ENCODE measurements around the gene GSTCD. TPM values are rescaled to one million over a fixed set of nuclear protein-coding genes. Genes with fewer than 3 reads are reported as not detected.

GSTCD gene
- total RNA-seq, 1 donor from 2014 or later, result 17.9 TPM

DNA sequence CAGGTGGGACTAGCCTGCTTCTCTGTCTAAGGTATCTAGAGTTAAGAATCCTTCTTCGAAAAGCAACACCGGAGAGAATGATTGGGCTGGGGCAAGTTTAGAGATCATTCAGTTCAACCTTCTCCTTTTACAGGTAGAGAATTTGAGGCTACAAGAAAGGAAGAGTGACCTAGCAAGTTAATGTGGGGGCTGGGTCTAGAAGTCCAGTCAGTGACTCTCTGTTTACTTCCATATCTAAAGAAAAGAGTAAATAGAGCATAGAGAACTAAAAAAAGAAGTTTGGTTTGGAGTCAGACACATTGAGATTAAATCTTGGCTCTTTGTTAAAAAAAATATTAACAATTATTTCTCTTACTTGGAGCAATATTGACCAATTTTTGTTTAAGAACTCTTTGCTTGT is 122.6 kb downstream of the GSTCD start:
- no peaks in the 10 kb centered on the region for H3K27me3 ChIP-seq (ENCODE audit: control insufficient read depth, insufficient read depth, low read length)
- no peak for DNase-seq (ENCODE audit: low read depth)

GRCh38 chr4:105835177-105835576 is 126.6 kb downstream of the GSTCD start:
- TF ChIP-seq, protein P1, sequence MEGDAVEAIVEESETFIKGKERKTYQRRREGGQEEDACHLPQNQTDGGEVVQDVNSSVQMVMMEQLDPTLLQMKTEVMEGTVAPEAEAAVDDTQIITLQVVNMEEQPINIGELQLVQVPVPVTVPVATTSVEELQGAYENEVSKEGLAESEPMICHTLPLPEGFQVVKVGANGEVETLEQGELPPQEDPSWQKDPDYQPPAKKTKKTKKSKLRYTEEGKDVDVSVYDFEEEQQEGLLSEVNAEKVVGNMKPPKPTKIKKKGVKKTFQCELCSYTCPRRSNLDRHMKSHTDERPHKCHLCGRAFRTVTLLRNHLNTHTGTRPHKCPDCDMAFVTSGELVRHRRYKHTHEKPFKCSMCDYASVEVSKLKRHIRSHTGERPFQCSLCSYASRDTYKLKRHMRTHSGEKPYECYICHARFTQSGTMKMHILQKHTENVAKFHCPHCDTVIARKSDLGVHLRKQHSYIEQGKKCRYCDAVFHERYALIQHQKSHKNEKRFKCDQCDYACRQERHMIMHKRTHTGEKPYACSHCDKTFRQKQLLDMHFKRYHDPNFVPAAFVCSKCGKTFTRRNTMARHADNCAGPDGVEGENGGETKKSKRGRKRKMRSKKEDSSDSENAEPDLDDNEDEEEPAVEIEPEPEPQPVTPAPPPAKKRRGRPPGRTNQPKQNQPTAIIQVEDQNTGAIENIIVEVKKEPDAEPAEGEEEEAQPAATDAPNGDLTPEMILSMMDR (IDR thresholded peaks at IDR 0.05; ENCODE audit: insufficient read depth, low read length, poor library complexity, severe bottlenecking), result no peak
- DNase-seq (ENCODE audit: low read depth), result no peak
- no peak overlapping the region for H3K4me3 ChIP-seq (ENCODE audit: low read depth, low read length)
- no peaks in the 10 kb centered on the region for H3K36me3 ChIP-seq (ENCODE audit: control insufficient read depth, insufficient read depth, low read length)
- H3K27me3 ChIP-seq (ENCODE audit: control insufficient read depth, insufficient read depth, low read length), result no peaks in the 10 kb centered on the region

More for the DNA sequence above, 122.6 kb downstream of the GSTCD start:
- Histone ChIP-seq H3K4me3 (ENCODE audit: low read depth, low read length) (no peak overlapping the region), H3K36me3 (ENCODE audit: control insufficient read depth, insufficient read depth, low read length) (no peaks in the 10 kb centered on the region)
- TF ChIP-seq, protein P1 (IDR thresholded peaks at IDR 0.05; ENCODE audit: insufficient read depth, low read length, poor library complexity, severe bottlenecking), result no peak

DNA sequence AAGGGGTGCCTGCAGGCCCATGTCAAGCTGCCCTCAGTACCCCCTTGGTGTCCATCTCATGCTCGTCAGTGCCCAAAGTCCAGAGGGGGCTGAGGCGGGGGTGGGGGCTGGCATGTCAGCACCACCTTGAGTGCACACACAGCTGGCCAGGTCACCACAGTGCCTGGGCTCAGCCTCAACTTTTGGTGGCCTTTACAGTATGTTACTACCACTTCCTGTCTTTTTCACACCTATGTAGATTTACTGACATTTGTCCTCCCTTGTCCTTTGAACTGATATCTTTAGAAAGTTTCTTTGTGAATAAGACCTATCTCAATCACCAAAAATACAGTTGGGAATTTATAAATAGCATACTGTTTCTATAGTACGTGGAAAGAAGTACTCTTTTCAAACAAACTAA is 128.0 kb downstream of the GSTCD start:
- Histone ChIP-seq H3K4me3 (ENCODE audit: low read depth, low read length) (no peak overlapping the region), H3K27me3 (ENCODE audit: control insufficient read depth, insufficient read depth, low read length) (no peaks in the 10 kb centered on the region), H3K36me3 (ENCODE audit: control insufficient read depth, insufficient read depth, low read length) (no peaks in the 10 kb centered on the region)
- TF ChIP-seq, protein P1 (IDR thresholded peaks at IDR 0.05; ENCODE audit: insufficient read depth, low read length, poor library complexity, severe bottlenecking), result no peak
- DNase-seq (ENCODE audit: low read depth), result no peak

DNA sequence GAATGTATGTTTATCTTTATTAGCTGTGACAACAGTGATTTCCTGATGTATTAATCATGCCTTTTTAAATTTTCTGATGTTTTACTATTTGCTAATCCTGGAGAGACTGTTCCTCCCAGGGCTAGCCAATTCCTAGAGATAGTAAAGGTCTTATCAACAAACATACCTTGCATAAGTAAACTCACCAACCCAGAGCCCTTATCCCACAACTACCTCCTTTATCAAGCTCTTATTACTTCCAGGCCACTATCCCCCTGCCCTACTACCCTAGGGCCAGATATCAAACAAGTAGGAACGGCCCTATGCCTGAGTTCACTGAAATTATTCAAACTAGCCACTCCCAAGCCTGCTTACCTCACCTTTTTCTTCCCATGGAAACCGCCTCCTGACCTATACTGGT is 128.5 kb downstream of the GSTCD start:
- no peaks in the 10 kb centered on the region for H3K36me3 ChIP-seq (ENCODE audit: control insufficient read depth, insufficient read depth, low read length)
- TF ChIP-seq, protein P1 (IDR thresholded peaks at IDR 0.05; ENCODE audit: insufficient read depth, low read length, poor library complexity, severe bottlenecking), result no peak
- no peaks in the 10 kb centered on the region for H3K27me3 ChIP-seq (ENCODE audit: control insufficient read depth, insufficient read depth, low read length)
- no peak overlapping the region for H3K4me3 ChIP-seq (ENCODE audit: low read depth, low read length)
- DNase-seq (ENCODE audit: low read depth), result no peak

DNA sequence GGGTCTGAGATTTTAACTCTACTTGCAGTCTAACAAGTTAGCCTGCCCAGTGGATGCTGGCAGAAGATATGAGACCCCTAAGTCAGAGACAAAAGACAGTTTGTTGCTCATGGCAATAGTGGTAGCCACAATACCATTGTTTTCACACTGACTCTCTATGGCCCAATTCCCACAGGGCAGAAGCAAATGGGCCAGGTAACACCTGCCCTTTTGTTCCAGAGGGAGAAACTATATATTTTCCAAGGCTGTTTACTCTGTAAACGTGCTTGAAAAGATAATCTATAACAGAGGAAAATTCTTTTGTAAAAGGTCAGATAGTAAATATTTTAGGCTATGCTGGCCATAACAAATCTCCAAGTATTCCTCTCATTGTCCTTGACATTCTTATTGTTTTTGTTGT is 129.5 kb downstream of the GSTCD start:
- Histone ChIP-seq H3K27me3 (ENCODE audit: control insufficient read depth, insufficient read depth, low read length) (no peaks in the 10 kb centered on the region), H3K36me3 (ENCODE audit: control insufficient read depth, insufficient read depth, low read length) (no peaks in the 10 kb centered on the region), H3K4me3 (ENCODE audit: low read depth, low read length) (no peak overlapping the region)
- no peak for DNase-seq (ENCODE audit: low read depth)
- TF ChIP-seq, protein P1 (IDR thresholded peaks at IDR 0.05; ENCODE audit: insufficient read depth, low read length, poor library complexity, severe bottlenecking), result no peak

- Histone ChIP-seq H3K27me3 (ENCODE audit: control insufficient read depth, insufficient read depth, low read length) (no peaks in the 10 kb centered on the region), H3K4me3 (ENCODE audit: low read depth, low read length) (no peak overlapping the region), H3K36me3 (ENCODE audit: control insufficient read depth, insufficient read depth, low read length) (no peaks in the 10 kb centered on the region)
- TF ChIP-seq, protein P1 (IDR thresholded peaks at IDR 0.05; ENCODE audit: insufficient read depth, low read length, poor library complexity, severe bottlenecking), result no peak
- DNase-seq (ENCODE audit: low read depth), result no peak
Measured at GRCh38 chr4:105840426-105841174, 132.0 kb downstream of the GSTCD start.
